K562 (cell line): Measurements from ENCODE around the gene DCTD. TPM values are rescaled to one million over a fixed set of nuclear protein-coding genes. Genes with fewer than 3 reads are reported as not detected.

Experiments used
- ATAC-seq: fragments of 200-7000 bp; cut with Tn5 transposase; 3 replicates; pipeline ENCODE4 v1.9.1; 2020; ENCODE audit warnings: moderate library complexity
- BruUV-seq: library from RNA; stranded (reverse); fragments of 400-500 nt; replicated peaks from 2 replicates; lab custom pipeline; 2021; lab: Mats Ljungman, UMichigan
- CTCF ChIA-PET: fragments of 300-600 bp; formaldehyde crosslinking; extraction: SDS; loops from one replicate; lab custom pipeline; 2021; ENCODE audit warnings: low intra/inter-chr PET ratio; lab: Yijun Ruan, JAX
- POLR2A ChIA-PET: fragments of 300-600, 350-650 bp; sonication (Branson Sonifier 250); formaldehyde crosslinking; extraction: SDS; loops from one replicate; lab custom pipeline; 2021; ENCODE audit warnings: antibody characterized with exemption, inconsistent platforms; lab: Yijun Ruan, JAX
- DNase-seq, 4 experiments: peaks; one replicate each; pipeline versions ENCODE4 v3.0.0 to v3.0.0-alpha.2; 2011 to 2018; ENCODE audit warnings: low spot score in 3 of 4, mixed read lengths in 3 of 4; ENCODE audit errors: extremely low read depth in 1 of 4
- FAIRE-seq: peaks from 2 replicates; lab custom pipeline; 2011; peaks lifted over from hg19 to GRCh38; lab: Jason Lieb, UNC
- H2AFZ ChIP-seq: 2 replicates; pipeline ENCODE4 v1.6.0; 2011; ENCODE audit warnings: low read depth, low read length, control low read depth, inconsistent platforms
- H3K27ac ChIP-seq: fragments of 200-600 bp; 3 replicates; pipeline ENCODE4 v1.8.0; 2011; ENCODE audit warnings: low read depth, mild to moderate bottlenecking, control low read depth, inconsistent platforms, low read length, moderate library complexity, mixed read lengths; ENCODE audit errors: extremely low read depth
- H3K27me3 ChIP-seq, 2 experiments: fragments of 300-600 bp in 1 of 2; 2 replicates in 1 of 2; 3 replicates in 1 of 2; pipeline versions ENCODE4 v1.6.0 to v1.8.0; 2011; ENCODE audit warnings: inconsistent platforms in 2 of 2, low read length in 2 of 2, mild to moderate bottlenecking in 1 of 2, mixed read lengths in 1 of 2, moderate library complexity in 1 of 2; ENCODE audit not compliant: control insufficient read depth in 2 of 2, insufficient read depth in 2 of 2
- H3K36me3 ChIP-seq: fragments of 300-600 bp; 3 replicates; pipeline ENCODE4 v1.8.0; 2011; ENCODE audit warnings: mild to moderate bottlenecking, low read length, inconsistent platforms; ENCODE audit not compliant: control insufficient read depth, insufficient read depth
- H3K4me1 ChIP-seq, 2 experiments: fragments of 200-600 bp in 1 of 2; replicated peaks in 1 of 2; 2 replicates in 1 of 2; 3 replicates in 1 of 2; pipeline versions ENCODE4 v1.5.1 to v1.8.0; 2011; ENCODE audit warnings: inconsistent platforms in 2 of 2, low read length in 2 of 2, mild to moderate bottlenecking in 1 of 2, mixed read lengths in 1 of 2, moderate library complexity in 1 of 2; ENCODE audit not compliant: control insufficient read depth in 2 of 2, insufficient read depth in 2 of 2
- H3K4me2 ChIP-seq: 2 replicates; pipeline ENCODE4 v1.6.1; 2011; ENCODE audit warnings: low read length, control low read depth, inconsistent platforms, mixed read lengths; ENCODE audit not compliant: insufficient read depth
- H3K4me3 ChIP-seq: fragments of 200-600 bp; sonication (generic), shearing (Covaris generic); 2 replicates; pipeline ENCODE4 v1.5.1; 2016; ENCODE audit warnings: control low read depth, inconsistent platforms
- H3K79me2 ChIP-seq: fragments of 200-600 bp; 3 replicates; pipeline ENCODE4 v1.8.0; 2011; ENCODE audit warnings: low read length, inconsistent platforms; ENCODE audit not compliant: control insufficient read depth, insufficient read depth
- H3K9ac ChIP-seq, 2 experiments: 2 replicates each; pipeline versions ENCODE4 v1.6.0 to v1.6.1; 2011; ENCODE audit warnings: low read depth in 2 of 2, low read length in 2 of 2, control low read depth in 1 of 2, inconsistent platforms in 1 of 2, mild to moderate bottlenecking in 1 of 2, mixed read lengths in 1 of 2; ENCODE audit not compliant: insufficient read depth in 1 of 2
- H3K9me1 ChIP-seq: one replicate; pipeline ENCODE4 v1.6.0; 2011; ENCODE audit warnings: inconsistent platforms, mild to moderate bottlenecking, low read length, moderate library complexity; ENCODE audit not compliant: control insufficient read depth, insufficient read depth
- H3K9me3 ChIP-seq: replicated peaks from 2 replicates; pipeline ENCODE4 v1.5.1; 2011; ENCODE audit warnings: low read depth, low read length, inconsistent platforms; ENCODE audit not compliant: control insufficient read depth, insufficient read depth
- H4K20me1 ChIP-seq: replicated peaks from 2 replicates; pipeline ENCODE4 v1.6.1; 2011; ENCODE audit warnings: low read length, inconsistent platforms, mixed read lengths; ENCODE audit not compliant: control insufficient read depth, insufficient read depth
- FOXK1 ChIP-seq: sonication (generic); formaldehyde crosslinking; IDR thresholded peaks from 2 replicates; pipeline ENCODE4 v1.8.0; 2022; ENCODE audit warnings: missing genetic modification reagents, mild to moderate bottlenecking, borderline replicate concordance
- GTF3C2 ChIP-seq: IDR thresholded peaks from 3 replicates; pipeline ENCODE4 v1.6.1; 2011; ENCODE audit warnings: borderline replicate concordance, mild to moderate bottlenecking, moderate library complexity; ENCODE audit not compliant: insufficient read length; ENCODE audit errors: extremely low read depth
- HMBOX1 ChIP-seq: sonication (generic); IDR thresholded peaks from 2 replicates; pipeline ENCODE4 v1.6.1; 2016
- IRF1 ChIP-seq: sonication (generic); formaldehyde crosslinking; IDR thresholded peaks from 2 replicates; pipeline ENCODE4 v1.8.0; 2022; ENCODE audit warnings: missing genetic modification reagents, mild to moderate bottlenecking, borderline replicate concordance
- MBD1 ChIP-seq: fragments of 250-450 bp; sonication (Bioruptor Pico); IDR thresholded peaks from 2 replicates; pipeline ENCODE4 v1.8.0; 2022; ENCODE audit warnings: inconsistent platforms
- MCM5 ChIP-seq: fragments of 450-650 bp; IDR thresholded peaks from 2 replicates; pipeline ENCODE4 v1.6.1; 2016; ENCODE audit warnings: low read depth
- RBFOX2 ChIP-seq: fragments of 200-400 bp; formaldehyde crosslinking; IDR thresholded peaks from 2 replicates; pipeline ENCODE4 v1.6.1; 2017; ENCODE audit warnings: low read depth, mild to moderate bottlenecking, low read length, moderate library complexity
- ZNF165 ChIP-seq: fragments of 250-450 bp; sonication (Bioruptor Pico); IDR thresholded peaks from 2 replicates; pipeline ENCODE4 v1.4.0; 2020; ENCODE audit warnings: borderline replicate concordance
- ZNF444 ChIP-seq: fragments of 250-450 bp; sonication (Bioruptor Pico); IDR thresholded peaks from 2 replicates; pipeline ENCODE4 v1.4.0; 2020; ENCODE audit warnings: mild to moderate bottlenecking, moderate library complexity
- WGBS: fragments of 100-300 bp; shearing (Covaris generic); methylation state at CpG from one replicate; pipeline ENCODE4 v1.1.6; 2016; ENCODE audit warnings: low coverage, mixed read lengths; ENCODE audit not compliant: insufficient coverage; ENCODE audit errors: missing lambda C conversion rate; 5-methylcytosine and 5-hydroxymethylcytosine counted together
- in situ Hi-C: fragments of 300-500 bp; cut with MboI; formaldehyde crosslinking; loops from 4 replicates; pipeline ENCODE4 v1.15.0; 2018; ENCODE audit warnings: inconsistent platforms, mixed read lengths
- intact Hi-C: fragments of 100-400 bp; cut with micrococcal nuclease; formaldehyde crosslinking; loops from 2 replicates; pipeline ENCODE4 v1.14.2; 2022
- polyA plus RNA-seq, 8 experiments: library from polyadenylated mRNA; depleted of rRNA in 4 of 8; stranded (reverse) in 5 of 8; unstranded in 3 of 8; fragments of >200 nt; fragmentation: Nextera tagmentation in 2 of 8; fragmentation: Illumina TruSeq in 1 of 8; extraction: Ambion mirVana in 2 of 8; extraction: Trizol in 1 of 8; gene quantifications; 2 replicates each; pipeline versions ENCODE4 v1.2.1 to v1.2.3, GENCODE V29; 2011 to 2014; ENCODE audit warnings: inconsistent platforms in 1 of 8, missing spikeins in 1 of 8
- total RNA-seq, 7 experiments: library from RNA; depleted of rRNA in 6 of 7; stranded (reverse); fragments of >200 nt in 6 of 7; fragmentation: Illumina TruSeq in 2 of 7; extraction: Trizol in 2 of 7; gene quantifications; 2 replicates each; pipeline versions ENCODE4 v1.2.1 to v1.2.3, GENCODE V29; 2011 to 2021; ENCODE audit warnings: low replicate concordance in 1 of 7

Gene DCTD
- total and polyA plus RNA-seq, 9 of the 15 experiments (the other 6 are each of a cell fraction or from before 2014, with no cell fraction given) = 38.7 to 114 (median 76.5) TPM

- Histone ChIP-seq H3K9ac (no peak overlapping the region), H3K4me1 (no peaks in the 10 kb centered on the region), H3K4me3 (no peak overlapping the region), H3K27ac (no peak overlapping the region), H3K9me1 (no peaks in the 10 kb centered on the region), H3K9me3 (no peaks in the 10 kb centered on the region), H3K79me2 (no peaks in the 10 kb centered on the region), H3K36me3 (no peaks in the 10 kb centered on the region), H2AFZ (no peak overlapping the region), H3K4me2 (no peak overlapping the region), H4K20me1 (no peaks in the 10 kb centered on the region), H3K27me3 (no peaks in the 10 kb centered on the region)
- ATAC-seq = no peak
- DNase-seq = no peak
- no TSS peak for BruUV-seq
- in situ Hi-C loops = no loop called here
- FAIRE-seq = no peak
- TF ChIP-seq FOXK1 (no peak), RBFOX2 (no peak), MBD1 (no peak), GTF3C2 (no peak), ZNF165 (no peak), MCM5 (no peak), HMBOX1 (no peak), IRF1 (CRISPR knock-in tag) (no peak), ZNF444 (CRISPR knock-in tag) (no peak)
- 51% methylated on average over 6 of the region's 8 CpGs for WGBS
- intact Hi-C loops = no loop called here
- ChIA-PET POLR2A (no interaction called here), CTCF (no interaction called here)
Measured at GRCh38 chr4:182876427-182876826, 40.8 kb downstream of the DCTD start.
